HEK293 (cell line): ENCODE measurements around the gene TPCN2.

Experiments
- CTCF ChIA-PET: fragments of 350-600 bp; formaldehyde crosslinking; extraction: SDS; loops from one replicate; lab custom pipeline; 2021; ENCODE audit warnings: antibody characterized with exemption; lab: Yijun Ruan, JAX
- POLR2A ChIA-PET: fragments of 300-600 bp; formaldehyde crosslinking; extraction: SDS; loops from one replicate; lab custom pipeline; 2020; ENCODE audit warnings: antibody characterized with exemption, inconsistent platforms; lab: Yijun Ruan, JAX
- H3K27ac ChIP-seq: fragments of 200-500 bp; sonication (Bioruptor generic); 2 replicates; pipeline ENCODE4 v1.5.1; 2014; ENCODE audit warnings: low read depth, low read length, control low read depth, inconsistent platforms; ENCODE audit errors: extremely low read depth
- H3K36me3 ChIP-seq, 2 experiments: fragments of 200-500 bp in 1 of 2; sonication (Bioruptor generic) in 1 of 2; 1 replicate in 1 of 2; 2 replicates in 1 of 2; pipeline ENCODE4 v1.5.1; 2014 to 2017; ENCODE audit warnings: inconsistent platforms in 2 of 2, low read length in 2 of 2; ENCODE audit not compliant: control insufficient read depth in 2 of 2, insufficient read depth in 1 of 2
- H3K4me1 ChIP-seq: fragments of 200-500 bp; sonication (Bioruptor generic); 2 replicates; pipeline ENCODE4 v1.5.1; 2014; ENCODE audit warnings: mild to moderate bottlenecking, low read length, inconsistent platforms; ENCODE audit not compliant: control insufficient read depth, insufficient read depth
- H3K4me3 ChIP-seq: 2 replicates; pipeline ENCODE4 v1.5.1; 2011; ENCODE audit warnings: low read depth, mild to moderate bottlenecking, control low read depth, low read length, moderate library complexity
- H3K9me3 ChIP-seq: fragments of 200-500 bp; sonication (Bioruptor generic); 2 replicates; pipeline ENCODE4 v1.5.1; 2014; ENCODE audit warnings: low read depth, low read length, inconsistent platforms; ENCODE audit not compliant: control insufficient read depth, insufficient read depth
- ATF2 ChIP-seq: fragments of 450-650 bp; formaldehyde crosslinking; IDR thresholded peaks from 2 replicates; pipeline ENCODE4 v1.5.1; 2016; ENCODE audit warnings: missing biosample characterization, missing genetic modification characterization, low read depth
- KLF8 ChIP-seq: fragments of 450-650 bp; formaldehyde crosslinking; IDR thresholded peaks from 2 replicates; pipeline ENCODE4 v1.5.1; 2016; ENCODE audit warnings: missing biosample characterization, missing genetic modification characterization
- MEIS1 ChIP-seq: sonication (generic); formaldehyde crosslinking; IDR thresholded peaks from 2 replicates; pipeline ENCODE4 v1.8.1; 2022; ENCODE audit warnings: missing genetic modification reagents, mild to moderate bottlenecking, borderline replicate concordance
- SALL2 ChIP-seq: fragments of 450-650 bp; formaldehyde crosslinking; IDR thresholded peaks from 2 replicates; pipeline ENCODE4 v1.5.0; 2017; ENCODE audit warnings: missing biosample characterization, mild to moderate bottlenecking, missing genetic modification characterization, borderline replicate concordance
- SP2 ChIP-seq: fragments of 450-650 bp; formaldehyde crosslinking; IDR thresholded peaks from 2 replicates; pipeline ENCODE4 v1.5.1; 2016; ENCODE audit warnings: missing biosample characterization, missing genetic modification characterization
- SP7 ChIP-seq: fragments of 450-650 bp; formaldehyde crosslinking; IDR thresholded peaks from 2 replicates; pipeline ENCODE4 v1.5.1; 2016; ENCODE audit warnings: missing biosample characterization, missing genetic modification characterization
- YY1 ChIP-seq: fragments of 450-650 bp; formaldehyde crosslinking; IDR thresholded peaks from 2 replicates; pipeline ENCODE4 v1.5.1; 2018; ENCODE audit warnings: missing biosample characterization, missing genetic modification characterization
- ZBTB21 ChIP-seq: fragments of 450-650 bp; formaldehyde crosslinking; IDR thresholded peaks from 2 replicates; pipeline ENCODE4 v1.5.1; 2017; ENCODE audit warnings: missing biosample characterization, missing genetic modification characterization
- ZFHX2 ChIP-seq: fragments of 450-650 bp; formaldehyde crosslinking; conservative IDR thresholded peaks from 2 replicates; pipeline ENCODE4 v1.5.1; 2016; ENCODE audit warnings: missing biosample characterization, missing genetic modification characterization
- ZNF112 ChIP-seq: fragments of 450-650 bp; formaldehyde crosslinking; IDR thresholded peaks from 2 replicates; pipeline ENCODE4 v1.5.0; 2017; ENCODE audit warnings: missing biosample characterization, missing genetic modification characterization
- ZNF132 ChIP-seq: fragments of 450-650 bp; formaldehyde crosslinking; IDR thresholded peaks from 2 replicates; pipeline ENCODE4 v1.5.1; 2017; ENCODE audit warnings: missing biosample characterization, missing genetic modification characterization, borderline replicate concordance
- ZNF133 ChIP-seq: fragments of 450-650 bp; formaldehyde crosslinking; IDR thresholded peaks from 2 replicates; pipeline ENCODE4 v1.5.1; 2016; ENCODE audit warnings: missing biosample characterization, missing genetic modification characterization
- ZNF169 ChIP-seq: fragments of 450-650 bp; formaldehyde crosslinking; IDR thresholded peaks from 2 replicates; pipeline ENCODE4 v1.5.1; 2016; ENCODE audit warnings: missing biosample characterization, missing genetic modification characterization
- ZNF354C ChIP-seq: fragments of 450-650 bp; formaldehyde crosslinking; IDR thresholded peaks from 2 replicates; pipeline ENCODE4 v1.5.1; 2016; ENCODE audit warnings: missing biosample characterization, missing genetic modification characterization, low read depth, borderline replicate concordance
- ZNF37A ChIP-seq: fragments of 450-650 bp; IDR thresholded peaks from 2 replicates; pipeline ENCODE4 v1.5.1; 2018; ENCODE audit warnings: missing biosample characterization, missing genetic modification characterization
- ZNF416 ChIP-seq: fragments of 450-650 bp; formaldehyde crosslinking; IDR thresholded peaks from 2 replicates; pipeline ENCODE4 v1.5.1; 2016; ENCODE audit warnings: missing biosample characterization, missing genetic modification characterization
- ZNF510 ChIP-seq: fragments of 450-650 bp; formaldehyde crosslinking; IDR thresholded peaks from 2 replicates; pipeline ENCODE4 v1.5.1; 2018; ENCODE audit warnings: mild to moderate bottlenecking, missing genetic modification characterization, missing biosample characterization; ENCODE audit not compliant: insufficient replicate concordance
- ZNF521 ChIP-seq: fragments of 450-650 bp; formaldehyde crosslinking; IDR thresholded peaks from 2 replicates; pipeline ENCODE4 v1.5.1; 2017; ENCODE audit warnings: missing biosample characterization, mild to moderate bottlenecking, missing genetic modification characterization
- ZNF596 ChIP-seq: fragments of 450-650 bp; IDR thresholded peaks from 2 replicates; pipeline ENCODE4 v1.5.0; 2018; ENCODE audit warnings: missing biosample characterization, mild to moderate bottlenecking, missing genetic modification characterization, moderate library complexity
- ZNF610 ChIP-seq: fragments of 450-650 bp; formaldehyde crosslinking; IDR thresholded peaks from 2 replicates; pipeline ENCODE4 v1.5.1; 2016; ENCODE audit warnings: missing biosample characterization, missing genetic modification characterization, borderline replicate concordance
- ZNF660 ChIP-seq: fragments of 450-650 bp; IDR thresholded peaks from 2 replicates; pipeline ENCODE4 v1.5.1; 2018; ENCODE audit warnings: missing biosample characterization, mild to moderate bottlenecking, missing genetic modification characterization
- ZNF670 ChIP-seq: fragments of 450-650 bp; formaldehyde crosslinking; IDR thresholded peaks from 2 replicates; pipeline ENCODE4 v1.5.1; 2016; ENCODE audit warnings: missing biosample characterization, missing genetic modification characterization, low read depth
- ZNF692 ChIP-seq: fragments of 450-650 bp; formaldehyde crosslinking; IDR thresholded peaks from 2 replicates; pipeline ENCODE4 v1.5.1; 2016; ENCODE audit warnings: missing biosample characterization, missing genetic modification characterization
- ZNF792 ChIP-seq: fragments of 450-650 bp; formaldehyde crosslinking; IDR thresholded peaks from 2 replicates; pipeline ENCODE4 v1.5.1; 2016; ENCODE audit warnings: missing biosample characterization, missing genetic modification characterization
- ZNF837 ChIP-seq: fragments of 450-650 bp; formaldehyde crosslinking; IDR thresholded peaks from 2 replicates; pipeline ENCODE4 v1.5.1; 2016; ENCODE audit warnings: missing biosample characterization, missing genetic modification characterization
- TF ChIP-seq, protein P1 (sequence below): fragments of 450-650 bp; formaldehyde crosslinking; IDR thresholded peaks from 2 replicates; pipeline ENCODE4 v1.5.1; 2016; ENCODE audit warnings: missing biosample characterization, missing genetic modification characterization, low read depth
- TF ChIP-seq, protein P2 (sequence below): fragments of 450-650 bp; formaldehyde crosslinking; IDR thresholded peaks from 2 replicates; pipeline ENCODE4 v1.5.0; 2017; ENCODE audit warnings: missing biosample characterization, missing genetic modification characterization, borderline replicate concordance
- TF ChIP-seq, protein P3 (sequence below): fragments of 450-650 bp; formaldehyde crosslinking; IDR thresholded peaks from 2 replicates; pipeline ENCODE4 v1.5.1; 2016; ENCODE audit warnings: missing biosample characterization, missing genetic modification characterization

The TPCN2 gene

GRCh38 chr11:69052343-69053168 is 3.8 kb downstream of the TPCN2 start:
- Histone ChIP-seq H3K4me3 (no peak overlapping the region), H3K27ac (no peak overlapping the region), H3K4me1 (no peaks in the 10 kb centered on the region), H3K9me3 (no peaks in the 10 kb centered on the region), H3K36me3 (peaks cover 0 to 33% of the 10 kb centered on the region in 2 experiments; a peak in 1 of 3 replicates)
- ChIA-PET POLR2A (no interaction called here), CTCF (interaction anchor here (0.7 kb wide), 1 partner anchor 590 kb away, joined by 3 read pairs; no protein-coding TSS in a partner anchor)
- no peak for TF ChIP-seq YY1 (tag by site-specific recombination)
- no peak for TF ChIP-seq ZBTB21 (tag by site-specific recombination)
- no peak for TF ChIP-seq ZNF132 (tag by site-specific recombination)
- no peak for TF ChIP-seq ZNF670
- no peak for TF ChIP-seq ZNF660
- TF ChIP-seq ZNF837 (tag by site-specific recombination), result no peak
- TF ChIP-seq SP2 (tag by site-specific recombination), result no peak
- no peak for TF ChIP-seq ZNF133
- TF ChIP-seq ZNF692 (tag by site-specific recombination), result no peak
- TF ChIP-seq ZNF354C (tag by site-specific recombination), result no peak
- no peak for TF ChIP-seq ZNF112 (tag by site-specific recombination)
- no peak for TF ChIP-seq ATF2 (tag by site-specific recombination)
- TF ChIP-seq SALL2 (tag by site-specific recombination), result no peak
- no peak for TF ChIP-seq ZFHX2 (tag by site-specific recombination)
- TF ChIP-seq SP7 (tag by site-specific recombination), result no peak

GRCh38 chr11:69053169-69053477 is 4.4 kb downstream of the TPCN2 start:
- H3K4me1 ChIP-seq, result no peaks in the 10 kb centered on the region
- H3K4me3 ChIP-seq, result no peak overlapping the region
- ChIA-PET CTCF (no interaction called here), POLR2A (no interaction called here)
- peaks cover 0 to 34% of the 10 kb centered on the region in 2 experiments; a peak in 1 of 3 replicates for H3K36me3 ChIP-seq
- no peak overlapping the region for H3K27ac ChIP-seq
- H3K9me3 ChIP-seq, result no peaks in the 10 kb centered on the region
- no peak for TF ChIP-seq ZNF416
- no peak for TF ChIP-seq ZNF596 (tag by site-specific recombination)
- no peak for TF ChIP-seq ZNF610
- no peak for TF ChIP-seq ZNF792 (tag by site-specific recombination)
- no peak for TF ChIP-seq ZNF169 (tag by site-specific recombination)
- TF ChIP-seq KLF8 (tag by site-specific recombination), result no peak
- TF ChIP-seq ZNF510, result no peak
- TF ChIP-seq, protein P1, sequence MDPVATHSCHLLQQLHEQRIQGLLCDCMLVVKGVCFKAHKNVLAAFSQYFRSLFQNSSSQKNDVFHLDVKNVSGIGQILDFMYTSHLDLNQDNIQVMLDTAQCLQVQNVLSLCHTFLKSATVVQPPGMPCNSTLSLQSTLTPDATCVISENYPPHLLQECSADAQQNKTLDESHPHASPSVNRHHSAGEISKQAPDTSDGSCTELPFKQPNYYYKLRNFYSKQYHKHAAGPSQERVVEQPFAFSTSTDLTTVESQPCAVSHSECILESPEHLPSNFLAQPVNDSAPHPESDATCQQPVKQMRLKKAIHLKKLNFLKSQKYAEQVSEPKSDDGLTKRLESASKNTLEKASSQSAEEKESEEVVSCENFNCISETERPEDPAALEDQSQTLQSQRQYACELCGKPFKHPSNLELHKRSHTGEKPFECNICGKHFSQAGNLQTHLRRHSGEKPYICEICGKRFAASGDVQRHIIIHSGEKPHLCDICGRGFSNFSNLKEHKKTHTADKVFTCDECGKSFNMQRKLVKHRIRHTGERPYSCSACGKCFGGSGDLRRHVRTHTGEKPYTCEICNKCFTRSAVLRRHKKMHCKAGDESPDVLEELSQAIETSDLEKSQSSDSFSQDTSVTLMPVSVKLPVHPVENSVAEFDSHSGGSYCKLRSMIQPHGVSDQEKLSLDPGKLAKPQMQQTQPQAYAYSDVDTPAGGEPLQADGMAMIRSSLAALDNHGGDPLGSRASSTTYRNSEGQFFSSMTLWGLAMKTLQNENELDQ, result no peak
- TF ChIP-seq, protein P2, sequence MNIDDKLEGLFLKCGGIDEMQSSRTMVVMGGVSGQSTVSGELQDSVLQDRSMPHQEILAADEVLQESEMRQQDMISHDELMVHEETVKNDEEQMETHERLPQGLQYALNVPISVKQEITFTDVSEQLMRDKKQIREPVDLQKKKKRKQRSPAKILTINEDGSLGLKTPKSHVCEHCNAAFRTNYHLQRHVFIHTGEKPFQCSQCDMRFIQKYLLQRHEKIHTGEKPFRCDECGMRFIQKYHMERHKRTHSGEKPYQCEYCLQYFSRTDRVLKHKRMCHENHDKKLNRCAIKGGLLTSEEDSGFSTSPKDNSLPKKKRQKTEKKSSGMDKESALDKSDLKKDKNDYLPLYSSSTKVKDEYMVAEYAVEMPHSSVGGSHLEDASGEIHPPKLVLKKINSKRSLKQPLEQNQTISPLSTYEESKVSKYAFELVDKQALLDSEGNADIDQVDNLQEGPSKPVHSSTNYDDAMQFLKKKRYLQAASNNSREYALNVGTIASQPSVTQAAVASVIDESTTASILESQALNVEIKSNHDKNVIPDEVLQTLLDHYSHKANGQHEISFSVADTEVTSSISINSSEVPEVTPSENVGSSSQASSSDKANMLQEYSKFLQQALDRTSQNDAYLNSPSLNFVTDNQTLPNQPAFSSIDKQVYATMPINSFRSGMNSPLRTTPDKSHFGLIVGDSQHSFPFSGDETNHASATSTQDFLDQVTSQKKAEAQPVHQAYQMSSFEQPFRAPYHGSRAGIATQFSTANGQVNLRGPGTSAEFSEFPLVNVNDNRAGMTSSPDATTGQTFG (tag by site-specific recombination), result no peak
- TF ChIP-seq ZNF670, result no peak
- no peak for TF ChIP-seq ZNF37A (tag by site-specific recombination)
- no peak for TF ChIP-seq MEIS1 (CRISPR knock-in tag)
- TF ChIP-seq, protein P3, sequence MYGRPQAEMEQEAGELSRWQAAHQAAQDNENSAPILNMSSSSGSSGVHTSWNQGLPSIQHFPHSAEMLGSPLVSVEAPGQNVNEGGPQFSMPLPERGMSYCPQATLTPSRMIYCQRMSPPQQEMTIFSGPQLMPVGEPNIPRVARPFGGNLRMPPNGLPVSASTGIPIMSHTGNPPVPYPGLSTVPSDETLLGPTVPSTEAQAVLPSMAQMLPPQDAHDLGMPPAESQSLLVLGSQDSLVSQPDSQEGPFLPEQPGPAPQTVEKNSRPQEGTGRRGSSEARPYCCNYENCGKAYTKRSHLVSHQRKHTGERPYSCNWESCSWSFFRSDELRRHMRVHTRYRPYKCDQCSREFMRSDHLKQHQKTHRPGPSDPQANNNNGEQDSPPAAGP (tag by site-specific recombination), result no peak
- no peak for TF ChIP-seq ZNF521 (tag by site-specific recombination)
